Measurements from ENCODE around the gene REN.
A peak's percentile ranks its signal among the peaks of the same experiment; 100 is the strongest.

Gene REN

DNA sequence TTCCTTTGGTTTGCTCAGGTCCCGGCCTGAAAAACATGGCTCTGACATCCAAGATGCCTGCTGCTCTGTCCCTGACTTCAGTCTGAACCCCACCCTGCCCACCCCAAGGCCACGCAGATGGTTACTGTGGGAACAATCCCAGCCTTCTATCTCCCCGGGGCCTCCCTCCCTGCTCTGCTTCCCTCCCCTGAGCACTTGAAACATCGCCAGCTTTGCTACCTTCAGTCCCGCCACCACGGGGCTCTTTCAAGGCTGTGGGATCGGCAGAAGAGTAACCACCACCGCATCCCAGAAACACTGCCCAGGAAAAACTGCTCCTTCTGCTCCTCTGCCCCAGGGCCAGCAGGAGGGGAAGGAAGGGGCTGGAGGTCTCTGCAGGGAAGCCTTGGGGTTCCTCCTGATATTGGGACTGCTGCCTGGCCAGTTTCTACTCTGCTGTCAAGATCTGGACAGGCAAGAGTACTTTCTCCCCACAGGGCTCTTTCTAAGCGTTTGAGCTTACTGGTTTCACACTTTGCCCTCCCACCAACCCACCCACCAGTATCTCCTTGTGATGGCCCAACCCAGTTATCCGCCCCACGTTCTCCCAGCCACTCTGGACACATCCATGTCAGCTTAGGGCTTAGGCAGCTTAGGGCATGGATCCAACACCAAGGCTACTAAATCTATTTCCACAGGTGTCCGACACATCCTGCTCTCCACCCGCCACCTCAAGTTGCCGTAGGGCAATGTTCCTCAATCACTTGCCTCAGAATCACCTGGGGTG lies 22.7 kb downstream of the REN start:
- Histone ChIP-seq H3K9ac (ENCODE audit: low read depth, low read length) (no peak overlapping the region), H3K9me3 (ENCODE audit: insufficient read depth, low read depth, low read length) (no peaks in the 10 kb centered on the region), H3K4me3 (ENCODE audit: low read length) (no peak overlapping the region), H3K4me1 (ENCODE audit: insufficient read depth, low read length) (peaks cover 18% of the 10 kb centered on the region), H3K27me3 (ENCODE audit: insufficient read depth, low read length) (no peaks in the 10 kb centered on the region), H3K27ac (ENCODE audit: low read depth, low read length) (no peak overlapping the region), H3K36me3 (ENCODE audit: insufficient read depth, low read length) (peaks cover 3% of the 10 kb centered on the region; the same call in 1 of the 2 replicates)
- 94% methylated on average over 14 of the region's 14 CpGs for WGBS

DNA sequence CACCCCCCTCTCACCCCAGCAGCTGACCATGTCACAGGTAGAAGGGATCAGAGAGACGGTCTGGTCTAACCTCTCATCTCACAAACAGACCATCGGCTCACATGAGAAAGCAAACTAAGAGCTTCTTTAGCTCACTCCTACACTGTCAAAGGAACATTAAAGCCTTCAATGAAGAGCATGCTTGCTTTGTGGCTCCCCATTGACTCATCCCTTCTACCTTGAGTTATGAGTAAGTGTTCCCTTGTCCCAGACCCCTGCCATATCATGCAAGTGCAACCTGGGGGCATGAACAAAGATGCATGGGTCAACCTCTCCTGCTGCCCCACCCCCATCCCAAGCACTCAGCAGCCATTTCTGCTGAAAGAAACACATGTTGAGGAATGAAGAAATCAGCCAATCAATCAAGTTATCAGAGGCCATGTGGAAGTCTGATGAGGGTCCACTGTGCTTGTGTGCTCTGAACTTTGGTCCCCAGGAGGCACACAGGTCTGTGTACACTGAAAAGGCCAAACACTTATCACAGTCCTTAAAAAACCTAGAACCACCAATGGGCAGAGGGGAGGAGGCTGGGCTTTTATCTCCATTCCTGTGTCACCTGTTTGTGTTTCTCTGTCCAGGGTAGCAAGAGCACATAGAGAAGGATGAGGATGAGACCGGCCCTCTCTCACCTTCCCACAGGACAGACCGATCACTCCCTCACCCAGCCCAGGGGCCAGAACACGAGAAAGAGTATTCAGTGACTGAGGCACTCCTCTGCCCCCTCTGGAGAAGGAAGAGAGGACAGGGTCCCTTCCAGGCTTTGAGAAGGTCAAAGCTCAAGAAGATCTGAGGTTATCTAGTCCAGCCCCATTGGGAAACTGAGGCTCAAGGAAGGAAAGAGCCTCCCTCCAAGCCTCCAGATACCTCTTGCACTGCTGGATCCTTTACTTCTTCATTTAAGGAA lies 23.8 kb downstream of the REN start:
- Histone ChIP-seq H3K36me3 (ENCODE audit: insufficient read depth, low read length) (peaks cover 3% of the 10 kb centered on the region; the same call in 1 of the 2 replicates), H3K27me3 (ENCODE audit: insufficient read depth, low read length) (no peaks in the 10 kb centered on the region), H3K4me3 (ENCODE audit: low read length) (no peak overlapping the region), H3K27ac (ENCODE audit: low read depth, low read length) (no peak overlapping the region), H3K9me3 (ENCODE audit: insufficient read depth, low read depth, low read length) (no peaks in the 10 kb centered on the region), H3K4me1 (ENCODE audit: insufficient read depth, low read length) (peaks cover 6% of the 10 kb centered on the region), H3K9ac (ENCODE audit: low read depth, low read length) (no peak overlapping the region)
- 88% methylated on average over 5 of the region's 5 CpGs for WGBS

- Histone ChIP-seq H3K9me3 (ENCODE audit: insufficient read depth, low read depth, low read length) (no peaks in the 10 kb centered on the region), H3K36me3 (ENCODE audit: insufficient read depth, low read length) (peaks cover 3% of the 10 kb centered on the region; the same call in 1 of the 2 replicates), H3K9ac (ENCODE audit: low read depth, low read length) (no peak overlapping the region), H3K4me1 (ENCODE audit: insufficient read depth, low read length) (no peaks in the 10 kb centered on the region), H3K27ac (ENCODE audit: low read depth, low read length) (no peak overlapping the region), H3K27me3 (ENCODE audit: insufficient read depth, low read length) (no peaks in the 10 kb centered on the region), H3K4me3 (ENCODE audit: low read length) (no peak overlapping the region)
- 90% methylated on average over 3 of the region's 3 CpGs for WGBS
These were observed 25.0 kb downstream of the REN start for GRCh38 chr1:204141131-204141530.

DNA sequence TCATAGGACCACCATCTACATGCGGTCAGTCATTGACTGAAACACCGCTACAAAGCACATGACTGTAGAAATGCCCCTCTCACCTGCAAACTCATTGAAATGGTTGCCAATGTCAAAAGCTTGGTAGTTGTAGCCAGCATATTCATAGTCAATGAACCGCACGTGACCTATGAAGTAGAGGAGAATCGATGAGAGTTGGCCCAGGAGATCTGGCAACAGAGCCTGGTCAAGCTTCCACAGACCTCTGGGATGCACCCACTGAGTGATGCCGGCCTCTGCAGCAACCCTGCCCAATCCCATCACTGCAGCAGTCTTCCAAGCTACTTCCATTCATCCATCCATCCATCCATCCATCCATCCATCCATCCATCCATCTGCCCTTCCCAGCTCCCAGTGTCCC lies 26.2 kb downstream of the REN start:
- Histone ChIP-seq H3K4me1 (ENCODE audit: insufficient read depth, low read length) (no peaks in the 10 kb centered on the region), H3K9ac (ENCODE audit: low read depth, low read length) (no peak overlapping the region), H3K27me3 (ENCODE audit: insufficient read depth, low read length) (no peaks in the 10 kb centered on the region), H3K36me3 (ENCODE audit: insufficient read depth, low read length) (peaks cover 3% of the 10 kb centered on the region; the same call in 1 of the 2 replicates), H3K9me3 (ENCODE audit: insufficient read depth, low read depth, low read length) (no peaks in the 10 kb centered on the region), H3K27ac (ENCODE audit: low read depth, low read length) (no peak overlapping the region), H3K4me3 (ENCODE audit: low read length) (no peak overlapping the region)
- WGBS, result 91% methylated on average over 6 of the region's 6 CpGs

- H3K4me1 ChIP-seq (ENCODE audit: insufficient read depth, low read length), result no peaks in the 10 kb centered on the region
- H3K4me3 ChIP-seq (ENCODE audit: low read length), result no peak overlapping the region
- no peaks in the 10 kb centered on the region for H3K9me3 ChIP-seq (ENCODE audit: insufficient read depth, low read depth, low read length)
- no peak overlapping the region for H3K9ac ChIP-seq (ENCODE audit: low read depth, low read length)
- H3K27me3 ChIP-seq (ENCODE audit: insufficient read depth, low read length), result no peaks in the 10 kb centered on the region
- no peak overlapping the region for H3K27ac ChIP-seq (ENCODE audit: low read depth, low read length)
- 94% methylated on average over 2 of the region's 2 CpGs for WGBS
- peaks cover 8% of the 10 kb centered on the region; the same call in 1 of the 2 replicates for H3K36me3 ChIP-seq (ENCODE audit: insufficient read depth, low read length)
These were observed 27.0 kb downstream of the REN start for GRCh38 chr1:204139088-204139487.

DNA sequence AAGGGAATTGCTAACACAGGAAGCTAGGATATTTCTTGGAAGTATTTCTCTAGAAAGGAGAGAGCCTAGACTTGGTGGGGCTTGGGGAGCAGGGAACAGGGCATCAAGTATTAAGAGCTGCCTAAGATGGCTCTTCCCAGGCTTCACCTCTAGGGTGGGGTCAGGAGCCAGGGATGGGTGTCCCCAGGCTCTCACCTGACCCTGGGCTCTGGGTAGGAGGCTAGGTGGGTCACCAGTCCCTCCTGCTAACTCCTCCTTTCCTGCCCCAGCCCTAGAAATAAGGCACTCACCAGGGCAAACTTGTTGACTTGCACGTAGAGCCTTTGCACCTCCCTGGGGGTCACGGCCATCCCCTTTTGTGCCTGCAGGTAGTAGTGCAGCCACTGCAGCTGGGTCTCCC lies 29.3 kb downstream of the REN start:
- H3K27me3 ChIP-seq (ENCODE audit: insufficient read depth, low read length), result no peaks in the 10 kb centered on the region
- H3K4me1 ChIP-seq (ENCODE audit: insufficient read depth, low read length), result no peaks in the 10 kb centered on the region
- no peak overlapping the region for H3K9ac ChIP-seq (ENCODE audit: low read depth, low read length)
- no peaks in the 10 kb centered on the region for H3K9me3 ChIP-seq (ENCODE audit: insufficient read depth, low read depth, low read length)
- no peak overlapping the region for H3K4me3 ChIP-seq (ENCODE audit: low read length)
- peaks cover 12% of the 10 kb centered on the region for H3K36me3 ChIP-seq (ENCODE audit: insufficient read depth, low read length)
- H3K27ac ChIP-seq (ENCODE audit: low read depth, low read length), result no peak overlapping the region
- WGBS, result 71% methylated on average over 2 of the region's 2 CpGs

DNA sequence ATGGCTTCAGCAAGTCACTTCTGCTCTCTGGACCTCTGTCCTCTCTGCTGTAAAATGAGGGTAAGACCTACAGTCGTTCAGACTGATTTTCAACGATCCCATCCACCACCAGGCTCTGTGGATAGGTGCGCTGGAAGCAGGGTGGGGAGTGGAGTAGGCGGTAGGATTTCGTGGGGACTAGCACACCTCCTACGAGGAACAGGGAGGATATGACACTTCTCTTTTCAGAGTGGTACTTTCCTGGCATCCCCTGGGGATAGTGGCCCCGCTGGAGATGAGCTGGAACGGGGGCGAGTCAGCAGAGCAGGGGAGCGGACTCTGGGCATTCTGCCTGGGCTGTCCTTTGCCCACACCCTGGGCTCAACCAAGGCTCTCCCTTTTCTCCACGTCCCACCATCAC lies 32.0 kb downstream of the REN start:
- Histone ChIP-seq H3K4me1 (ENCODE audit: insufficient read depth, low read length) (peaks cover 6% of the 10 kb centered on the region), H3K9me3 (ENCODE audit: insufficient read depth, low read depth, low read length) (no peaks in the 10 kb centered on the region), H3K9ac (ENCODE audit: low read depth, low read length) (no peak overlapping the region), H3K27ac (ENCODE audit: low read depth, low read length) (no peak overlapping the region), H3K4me3 (ENCODE audit: low read length) (no peak overlapping the region), H3K36me3 (ENCODE audit: insufficient read depth, low read length) (peaks cover 9% of the 10 kb centered on the region), H3K27me3 (ENCODE audit: insufficient read depth, low read length) (no peaks in the 10 kb centered on the region)
- 88% methylated on average over 11 of the region's 11 CpGs for WGBS

- Histone ChIP-seq H3K27ac (ENCODE audit: low read depth, low read length) (no peak overlapping the region), H3K9me3 (ENCODE audit: insufficient read depth, low read depth, low read length) (no peaks in the 10 kb centered on the region), H3K4me1 (ENCODE audit: insufficient read depth, low read length) (peaks cover 9% of the 10 kb centered on the region), H3K36me3 (ENCODE audit: insufficient read depth, low read length) (peaks cover 18% of the 10 kb centered on the region), H3K27me3 (ENCODE audit: insufficient read depth, low read length) (no peaks in the 10 kb centered on the region), H3K9ac (ENCODE audit: low read depth, low read length) (no peak overlapping the region), H3K4me3 (ENCODE audit: low read length) (no peak overlapping the region)
- 97% methylated on average over 3 of the region's 6 CpGs for WGBS
These were observed 33.4 kb downstream of the REN start for GRCh38 chr1:204132718-204133117.

- H3K4me1 ChIP-seq (ENCODE audit: insufficient read depth, low read length), result peaks cover 9% of the 10 kb centered on the region
- H3K9ac ChIP-seq (ENCODE audit: low read depth, low read length), result no peak overlapping the region
These were observed 34.2 kb downstream of the REN start for GRCh38 chr1:204131978-204132377.

DNA sequence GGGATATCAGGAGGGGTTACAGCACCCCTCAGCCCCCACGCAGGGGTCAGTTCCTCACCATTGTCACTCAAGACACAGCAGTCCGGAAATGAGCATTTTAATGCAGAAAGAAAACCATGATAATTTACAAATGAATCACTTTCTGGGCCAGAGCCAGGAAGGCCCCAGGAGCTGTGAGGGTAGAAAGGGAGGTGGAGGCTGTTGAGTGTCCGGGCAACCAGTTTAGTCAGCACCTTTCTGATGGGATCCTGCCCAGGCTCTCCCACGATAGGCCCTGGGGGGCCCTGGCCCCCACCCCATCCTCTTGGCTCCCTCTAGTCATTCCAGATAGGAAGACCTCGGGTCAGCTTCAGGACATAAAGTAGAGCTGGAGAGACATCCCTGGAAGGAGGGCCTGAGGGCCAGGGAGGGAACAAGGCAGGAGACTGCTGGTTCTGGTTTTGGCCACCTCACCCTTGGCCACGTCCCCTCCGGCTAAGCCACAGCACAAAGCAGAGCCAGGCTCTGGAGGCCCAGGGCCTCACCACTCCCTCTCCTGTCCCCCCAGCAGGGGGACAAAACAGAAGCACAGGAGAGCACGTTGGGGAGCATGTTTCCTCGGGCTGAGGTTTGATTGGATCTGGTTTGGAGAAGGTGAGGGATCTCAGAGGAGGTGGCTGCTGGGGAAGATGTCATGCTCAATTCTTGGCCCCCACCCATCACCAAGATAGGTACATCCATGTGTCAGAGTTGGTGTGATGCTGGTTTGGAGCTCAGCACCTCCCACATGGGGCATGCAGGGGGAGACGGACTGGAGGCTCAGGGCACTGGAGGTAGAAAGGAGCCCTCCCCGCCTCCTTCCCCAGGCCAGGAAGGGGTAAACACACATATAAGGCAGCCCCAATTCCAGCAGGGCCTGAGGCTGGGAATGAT lies 34.9 kb downstream of the REN start:
- peaks cover 29% of the 10 kb centered on the region for H3K36me3 ChIP-seq (ENCODE audit: insufficient read depth, low read length)
- H3K4me3 ChIP-seq (ENCODE audit: low read length), result no peak overlapping the region
- peaks cover 9% of the 10 kb centered on the region for H3K4me1 ChIP-seq (ENCODE audit: insufficient read depth, low read length)
- WGBS, result 87% methylated on average over 11 of the region's 11 CpGs
- H3K9me3 ChIP-seq (ENCODE audit: insufficient read depth, low read depth, low read length), result no peaks in the 10 kb centered on the region
- H3K27ac ChIP-seq (ENCODE audit: low read depth, low read length), result peak overlapping the region; percentile 28; the same call in 1 of the 2 replicates
- no peak overlapping the region for H3K9ac ChIP-seq (ENCODE audit: low read depth, low read length)
- no peaks in the 10 kb centered on the region for H3K27me3 ChIP-seq (ENCODE audit: insufficient read depth, low read length)

More at GRCh38 chr1:204131978-204132377, 34.2 kb downstream of the REN start:
- Histone ChIP-seq H3K4me3 (ENCODE audit: low read length) (no peak overlapping the region), H3K27ac (ENCODE audit: low read depth, low read length) (no peak overlapping the region), H3K27me3 (ENCODE audit: insufficient read depth, low read length) (no peaks in the 10 kb centered on the region), H3K9me3 (ENCODE audit: insufficient read depth, low read depth, low read length) (no peaks in the 10 kb centered on the region), H3K36me3 (ENCODE audit: insufficient read depth, low read length) (peaks cover 21% of the 10 kb centered on the region)
- 97% methylated on average over 4 of the region's 4 CpGs for WGBS

Measured in HUES64 (cell line).